T-helper 17 cell (primary cell): ENCODE measurements around the gene SYNE3. TPM values are rescaled to one million over a fixed set of nuclear protein-coding genes. Genes with fewer than 3 reads are reported as not detected.

Experiments used
- ATAC-seq: fragments of 150-1000 bp; cut with Tn5 transposase; 2 replicates; pipeline ENCODE4 v1.10.0; 2021; ENCODE audit warnings: mild to moderate bottlenecking, moderate library complexity
- DNase-seq, 3 donors: peaks; one replicate each; pipeline versions ENCODE4 v3.0.0 to v3.0.0-alpha.2; 2020 to 2021
- H3K9me3 ChIP-seq: one replicate; pipeline ENCODE4 v1.7.0; 2013; ENCODE audit warnings: low read length, mild to moderate bottlenecking; ENCODE audit not compliant: control insufficient read depth, poor library complexity, severe bottlenecking
- H3K27ac Mint-ChIP-seq: one replicate; pipeline ENCODE4 v1.8.0; 2022; ENCODE audit warnings: mild to moderate bottlenecking, moderate library complexity, mixed read lengths
- H3K27me3 Mint-ChIP-seq: one replicate; pipeline ENCODE4 v1.8.0; 2022; ENCODE audit warnings: mixed read lengths
- H3K36me3 Mint-ChIP-seq: one replicate; pipeline ENCODE4 v1.8.0; 2022; ENCODE audit warnings: low read depth, mixed read lengths
- H3K4me1 Mint-ChIP-seq: one replicate; pipeline ENCODE4 v1.8.0; 2022; ENCODE audit warnings: mild to moderate bottlenecking, mixed read lengths
- H3K4me3 Mint-ChIP-seq: one replicate; pipeline ENCODE4 v1.8.0; 2022; ENCODE audit warnings: mild to moderate bottlenecking, moderate library complexity, mixed read lengths
- total RNA-seq, 4 donors: library from RNA in 2 of 4; stranded (reverse) in 2 of 4; gene quantifications; one replicate each; pipeline ENCODE4 v1.2.3 and lab custom pipeline; 2022 to 2026

Gene SYNE3
- total RNA-seq, 2 donors from 2014 or later: 59.6 to 64.8 TPM

DNA sequence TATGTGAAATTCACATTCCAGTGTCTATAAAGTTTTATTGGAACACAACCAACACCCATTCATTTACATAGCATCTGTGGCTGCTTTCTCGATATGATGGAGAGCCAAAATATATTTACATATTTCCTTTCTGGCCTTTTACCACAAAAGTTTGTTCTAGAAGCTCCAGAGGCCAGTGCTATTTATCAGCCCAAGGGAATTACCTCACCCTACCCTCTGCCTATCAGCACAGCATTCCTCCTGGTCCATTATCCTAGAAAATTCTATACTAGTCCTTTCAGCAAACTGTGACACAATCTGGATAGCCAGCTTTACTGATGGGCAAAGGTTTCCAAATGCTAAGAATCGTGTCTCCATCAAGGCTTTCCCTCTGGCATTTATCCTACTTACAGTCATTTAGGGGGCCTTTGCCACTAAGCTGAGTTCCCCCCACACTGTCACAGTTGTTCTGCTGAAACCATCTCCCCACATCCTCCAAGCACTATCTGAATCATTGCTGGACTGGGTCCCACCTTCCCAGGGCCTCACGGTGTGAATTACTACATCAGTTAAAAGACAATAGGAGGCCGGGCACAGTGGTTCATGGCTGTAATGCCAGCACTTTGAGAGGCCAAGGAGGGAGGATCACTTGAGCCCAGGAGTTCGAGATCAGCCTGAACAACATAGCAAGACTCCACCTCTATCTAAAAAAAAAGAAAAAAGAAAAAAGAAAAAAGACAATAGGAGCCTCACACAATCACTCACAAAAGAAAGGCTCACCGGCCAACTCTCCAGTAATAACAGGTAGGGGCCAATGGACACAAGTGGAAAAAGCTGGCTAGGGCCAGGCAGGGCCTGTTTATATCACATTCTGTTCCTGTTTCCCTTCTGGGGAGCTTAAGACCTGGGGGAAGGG lies 12.1 kb downstream of the SYNE3 start:
- no peaks in the 10 kb centered on the region for H3K27me3 Mint-ChIP-seq
- DNase-seq: no peak
- no peak for ATAC-seq
- H3K4me1 Mint-ChIP-seq: peaks cover 62% of the 10 kb centered on the region
- H3K4me3 Mint-ChIP-seq: peak overlapping the region; percentile 19
- peaks cover 9% of the 10 kb centered on the region for H3K36me3 Mint-ChIP-seq
- H3K9me3 ChIP-seq: no peaks in the 10 kb centered on the region
- peak overlapping the region; percentile 87 for H3K27ac Mint-ChIP-seq

DNA sequence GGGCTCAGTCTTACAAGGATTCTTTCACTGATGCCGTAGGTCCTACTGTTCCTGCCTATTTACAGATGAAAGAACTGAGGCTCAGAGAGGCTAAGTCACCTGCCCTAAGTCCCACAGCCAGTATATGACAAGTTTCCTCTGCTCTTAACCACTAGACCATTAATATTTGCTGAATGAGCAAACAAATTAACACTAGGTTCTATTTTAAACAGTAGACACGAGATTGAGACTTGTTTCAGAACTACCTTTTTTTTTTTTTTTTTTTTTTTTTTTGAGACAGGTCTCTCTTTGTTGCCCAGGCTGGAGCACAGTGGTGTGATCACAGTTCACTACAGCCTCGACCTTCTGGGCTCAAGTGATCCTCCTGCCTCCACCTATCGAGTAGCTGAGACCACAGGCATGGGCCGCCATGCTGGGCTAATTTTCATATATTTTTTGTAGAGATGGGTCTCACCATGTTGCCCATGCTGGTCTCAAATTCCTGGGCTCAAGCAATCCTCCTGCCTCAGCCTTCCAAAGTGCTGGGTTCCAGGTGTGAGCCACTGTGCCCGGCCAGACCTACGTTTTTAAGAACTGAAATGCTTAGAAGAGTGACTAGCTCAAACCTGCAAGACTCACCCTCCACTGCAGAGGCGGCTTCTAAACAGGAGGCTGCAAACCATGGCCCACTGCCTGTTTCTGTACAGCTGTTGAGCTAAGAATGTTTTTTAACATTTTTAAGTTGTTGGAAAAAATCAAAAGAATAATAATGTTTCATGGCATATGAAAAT lies 12.9 kb downstream of the SYNE3 start:
- H3K9me3 ChIP-seq: no peaks in the 10 kb centered on the region
- Mint-ChIP-seq H3K4me1 (peaks cover 60% of the 10 kb centered on the region), H3K27ac (peak overlapping the region; percentile 87), H3K27me3 (no peaks in the 10 kb centered on the region), H3K36me3 (peaks cover 9% of the 10 kb centered on the region), H3K4me3 (no peak overlapping the region)
- no peak for ATAC-seq
- no peak for DNase-seq

DNA sequence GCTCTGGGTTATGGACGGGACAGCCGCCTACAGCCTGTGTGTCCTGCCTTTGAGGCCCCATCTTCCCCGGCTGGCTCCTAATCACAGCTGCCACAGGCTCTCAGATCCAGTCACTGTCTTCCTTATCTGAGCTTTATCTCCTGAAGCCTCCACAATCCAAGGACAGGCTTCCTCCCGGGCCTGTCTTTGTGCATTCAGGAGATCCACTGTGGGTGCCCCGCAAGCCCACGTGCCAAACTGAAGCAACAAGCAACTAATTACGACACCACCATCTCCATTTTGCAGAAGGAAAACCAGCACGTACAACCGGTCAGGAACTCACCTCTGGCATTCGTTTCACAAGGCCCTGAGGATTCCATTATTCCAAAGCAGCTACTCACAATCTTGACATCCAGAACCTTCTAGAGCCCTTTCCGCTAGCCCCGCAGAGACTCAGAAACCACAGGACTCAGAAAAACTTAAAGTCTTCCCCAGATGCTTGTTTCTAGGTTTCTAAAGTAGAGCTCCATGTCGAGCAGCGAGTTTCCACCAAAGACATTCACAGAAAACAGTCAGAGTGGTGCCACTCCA lies 14.0 kb downstream of the SYNE3 start:
- ATAC-seq (no peak), DNase-seq (no peak)
- no peak overlapping the region for H3K4me3 Mint-ChIP-seq
- H3K27ac Mint-ChIP-seq: peak overlapping the region; percentile 87
- H3K9me3 ChIP-seq: no peaks in the 10 kb centered on the region
- H3K27me3 Mint-ChIP-seq: no peaks in the 10 kb centered on the region
- peaks cover 52% of the 10 kb centered on the region for H3K4me1 Mint-ChIP-seq
- H3K36me3 Mint-ChIP-seq: peaks cover 9% of the 10 kb centered on the region

DNA sequence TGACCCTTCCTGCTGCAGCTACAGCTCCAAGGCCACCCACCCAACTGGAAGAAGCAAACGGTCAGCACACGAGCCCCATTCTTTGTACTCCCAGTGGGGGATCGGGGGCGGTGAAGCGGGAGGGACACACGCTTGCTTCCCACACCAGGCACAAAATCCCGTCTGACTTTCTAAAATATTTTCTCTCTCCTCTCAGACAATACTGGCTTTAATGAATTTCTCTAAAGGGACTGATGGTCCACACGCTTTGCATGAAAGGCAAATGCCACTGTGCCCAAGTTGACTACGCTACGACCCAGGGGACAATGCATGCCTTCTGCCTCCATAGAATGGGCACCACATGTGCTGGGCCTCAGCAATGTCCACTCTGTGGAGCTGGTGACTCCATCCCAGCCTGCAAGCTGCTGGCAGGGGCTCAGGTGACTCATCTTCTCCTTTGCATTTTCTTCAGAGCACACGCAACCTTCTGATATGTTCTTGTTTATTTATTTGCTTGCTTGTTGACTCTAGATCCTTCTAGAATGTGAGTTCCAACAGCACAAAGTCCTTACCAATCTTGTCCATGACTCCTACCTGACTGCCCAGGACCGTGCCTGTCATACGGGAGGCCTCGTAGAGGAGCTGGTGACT lies 15.6 kb downstream of the SYNE3 start:
- peak overlapping the region; percentile 53 for H3K4me3 Mint-ChIP-seq
- no peaks in the 10 kb centered on the region for H3K9me3 ChIP-seq
- peaks cover 9% of the 10 kb centered on the region for H3K36me3 Mint-ChIP-seq
- H3K4me1 Mint-ChIP-seq: peaks cover 56% of the 10 kb centered on the region
- no peak for DNase-seq
- H3K27me3 Mint-ChIP-seq: no peaks in the 10 kb centered on the region
- H3K27ac Mint-ChIP-seq: peak overlapping the region; percentile 74
- no peak for ATAC-seq

DNA sequence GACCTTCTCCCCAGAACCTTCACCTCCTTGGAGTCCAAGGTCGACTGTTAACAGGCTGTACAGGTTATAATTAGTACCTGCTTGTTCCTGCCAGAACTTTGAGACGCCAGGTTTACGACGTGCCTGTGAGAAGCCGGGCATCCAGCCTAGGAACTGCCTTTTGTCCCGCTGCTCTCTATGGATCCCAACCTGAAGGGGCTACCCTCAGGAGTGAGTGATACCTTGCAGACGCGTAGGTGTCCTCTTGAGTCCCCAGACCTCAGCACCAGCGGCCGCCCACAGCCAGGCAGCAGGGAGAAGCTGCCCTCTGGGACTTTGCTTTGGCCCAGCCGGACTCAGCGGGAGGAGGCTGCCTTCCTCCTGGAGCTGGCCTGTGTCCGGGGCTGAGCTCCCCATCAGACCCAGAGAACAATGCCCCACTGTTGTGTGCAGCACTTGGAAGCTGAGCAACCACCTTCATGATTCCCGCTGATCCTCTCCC lies 16.2 kb downstream of the SYNE3 start:
- H3K9me3 ChIP-seq: no peaks in the 10 kb centered on the region
- DNase-seq (no peak), ATAC-seq (no peak)
- Mint-ChIP-seq H3K4me3 (no peak overlapping the region), H3K27me3 (no peaks in the 10 kb centered on the region), H3K36me3 (peaks cover 9% of the 10 kb centered on the region), H3K27ac (peak overlapping the region; percentile 74), H3K4me1 (peaks cover 58% of the 10 kb centered on the region)

DNA sequence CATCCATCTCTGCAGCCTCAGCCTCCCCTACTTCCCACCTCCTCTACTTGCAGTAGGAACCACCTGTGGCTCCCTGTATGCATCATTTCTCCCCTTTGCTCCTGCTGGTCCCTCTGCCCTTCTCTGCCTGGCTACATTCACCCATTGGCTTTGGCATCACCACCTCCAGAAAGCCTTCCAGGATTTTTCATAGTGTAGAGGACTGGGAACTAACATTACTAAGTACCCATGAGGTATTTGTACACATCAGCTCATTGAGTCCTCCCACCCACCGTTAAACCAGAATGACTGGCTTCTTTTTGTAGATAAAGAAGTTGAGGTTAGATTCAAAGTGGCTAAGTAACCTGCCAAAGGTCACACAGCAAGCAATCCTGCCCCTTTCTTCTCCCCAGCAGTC lies 17.1 kb downstream of the SYNE3 start:
- H3K9me3 ChIP-seq: no peaks in the 10 kb centered on the region
- Mint-ChIP-seq H3K4me3 (no peak overlapping the region), H3K27ac (peak overlapping the region; percentile 74), H3K27me3 (no peaks in the 10 kb centered on the region), H3K36me3 (peaks cover 9% of the 10 kb centered on the region), H3K4me1 (peaks cover 55% of the 10 kb centered on the region)
- no peak for ATAC-seq
- no peak for DNase-seq

DNA sequence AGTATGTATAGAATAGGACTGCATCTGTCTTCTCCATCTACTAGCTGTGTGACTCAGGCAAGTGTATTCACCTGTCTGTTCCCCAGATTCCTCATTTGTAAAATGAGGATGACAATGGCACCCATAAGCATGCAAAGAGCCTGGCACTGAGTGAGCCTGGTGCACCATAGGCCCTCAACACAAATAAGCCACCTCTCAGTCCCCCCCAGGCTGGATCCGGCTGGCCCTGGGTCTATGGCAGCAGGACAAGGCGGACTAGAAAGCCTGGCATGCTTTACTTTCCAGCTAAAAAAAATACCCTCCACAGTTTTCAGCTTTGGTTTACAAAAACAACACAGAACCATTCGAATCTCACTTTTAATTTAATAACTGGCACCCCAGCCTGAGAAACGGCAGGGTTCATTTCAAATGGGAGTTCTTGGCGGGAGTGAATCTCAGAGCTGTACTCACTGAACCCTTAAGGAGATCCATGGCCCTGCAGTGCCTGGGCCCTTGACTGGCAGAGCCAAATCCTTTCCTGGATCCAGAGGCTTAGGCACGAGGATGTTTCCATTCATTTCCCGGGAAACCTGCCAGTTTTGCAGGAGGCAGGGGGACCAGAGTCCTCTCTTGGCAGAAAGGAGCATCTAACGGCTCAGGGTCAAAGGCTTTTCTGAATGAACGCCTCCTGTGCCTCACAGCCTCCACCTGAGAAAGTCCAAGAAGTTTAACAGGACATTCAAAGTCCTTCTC lies 17.7 kb downstream of the SYNE3 start:
- Mint-ChIP-seq H3K27ac (peak overlapping the region; percentile 74), H3K4me1 (peaks cover 55% of the 10 kb centered on the region), H3K36me3 (peaks cover 9% of the 10 kb centered on the region), H3K27me3 (no peaks in the 10 kb centered on the region), H3K4me3 (no peak overlapping the region)
- ATAC-seq (no peak), DNase-seq (no peak)
- H3K9me3 ChIP-seq: no peaks in the 10 kb centered on the region

DNA sequence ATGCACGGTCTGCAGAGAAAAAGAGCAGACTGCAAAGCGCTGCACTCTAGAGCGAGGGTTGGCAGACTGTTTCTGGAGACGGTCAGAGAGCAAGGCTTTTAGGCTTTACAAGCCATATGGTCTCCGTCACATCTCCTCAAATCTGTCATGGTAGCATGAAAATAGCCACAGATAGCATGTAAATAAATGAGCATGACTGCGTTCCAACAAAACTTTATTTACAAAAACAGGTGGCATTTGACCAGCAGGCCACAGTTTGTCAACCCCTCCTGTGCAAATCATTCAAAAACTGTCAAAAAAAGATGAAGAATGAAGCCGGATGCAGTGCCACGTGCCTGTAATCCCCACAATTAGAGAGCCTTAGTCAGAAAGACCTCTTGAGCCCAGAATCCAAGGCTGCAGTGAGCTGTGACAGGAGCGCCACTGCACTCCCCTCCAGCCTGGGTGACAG lies 18.9 kb downstream of the SYNE3 start:
- peak overlapping the region; percentile 96 for H3K27ac Mint-ChIP-seq
- DNase-seq (no peak), ATAC-seq (no peak)
- H3K4me3 Mint-ChIP-seq: no peak overlapping the region
- H3K36me3 Mint-ChIP-seq: peaks cover 9% of the 10 kb centered on the region
- no peaks in the 10 kb centered on the region for H3K27me3 Mint-ChIP-seq
- H3K9me3 ChIP-seq: no peaks in the 10 kb centered on the region
- H3K4me1 Mint-ChIP-seq: peaks cover 52% of the 10 kb centered on the region

DNA sequence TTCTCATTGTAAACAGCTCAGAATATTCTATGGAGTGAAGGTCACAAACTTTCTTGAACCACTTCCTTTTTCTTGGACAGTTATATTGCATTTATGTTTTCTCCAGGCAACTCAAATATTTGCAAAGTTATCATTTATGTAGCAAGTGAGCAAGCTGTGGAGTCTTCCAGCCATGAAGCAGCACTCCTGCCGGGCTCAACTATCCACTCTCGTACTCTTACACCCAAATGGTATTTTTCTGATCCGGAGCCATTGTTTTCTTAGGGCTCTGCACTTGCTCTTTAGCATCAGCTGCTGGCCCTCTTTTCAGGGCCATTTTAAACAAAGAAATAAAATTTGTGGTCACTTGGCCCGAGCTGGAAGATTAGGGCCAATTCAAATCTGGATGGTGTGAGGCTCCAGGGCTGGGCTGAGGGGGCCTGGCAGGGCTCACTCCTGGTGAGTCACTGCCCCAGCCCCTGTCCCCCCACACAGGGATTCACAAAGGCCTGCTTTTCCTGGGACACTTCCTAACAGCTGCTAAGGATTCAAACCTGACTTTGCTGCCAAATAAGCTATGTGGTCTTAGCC lies 19.7 kb downstream of the SYNE3 start:
- peak overlapping the region; percentile 79 for H3K4me3 Mint-ChIP-seq
- DNase-seq (no peak), ATAC-seq (no peak)
- no peaks in the 10 kb centered on the region for H3K27me3 Mint-ChIP-seq
- no peaks in the 10 kb centered on the region for H3K9me3 ChIP-seq
- peaks cover 51% of the 10 kb centered on the region for H3K4me1 Mint-ChIP-seq
- H3K27ac Mint-ChIP-seq: peak overlapping the region; percentile 96
- H3K36me3 Mint-ChIP-seq: peaks cover 9% of the 10 kb centered on the region

DNA sequence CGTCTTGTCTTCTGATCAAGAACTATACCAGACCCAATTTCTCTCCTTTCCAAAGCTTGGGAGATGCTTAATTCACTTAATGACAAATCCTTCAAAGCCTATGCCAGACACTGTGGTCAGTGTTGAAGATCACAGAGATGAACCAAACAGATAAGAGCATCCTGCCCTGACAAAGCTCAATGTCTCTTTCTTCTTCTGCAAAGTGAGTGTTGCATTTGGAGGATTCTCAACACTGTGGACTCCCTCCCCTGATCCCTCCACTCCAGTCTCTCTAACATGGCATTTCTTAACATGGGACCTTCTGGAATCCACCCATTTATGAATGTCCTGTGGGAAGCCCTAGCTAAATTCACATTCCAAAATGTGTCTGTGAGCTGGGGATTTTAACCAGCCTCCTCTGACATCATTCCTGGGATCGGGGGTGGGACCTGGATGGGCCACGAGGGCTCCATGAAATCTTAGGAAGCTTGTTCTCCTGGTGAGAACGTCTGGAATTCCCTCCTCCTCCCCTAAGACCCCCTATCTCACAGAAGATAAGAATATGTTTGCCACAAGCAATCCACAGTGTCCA lies 20.3 kb downstream of the SYNE3 start:
- no peaks in the 10 kb centered on the region for H3K27me3 Mint-ChIP-seq
- peaks cover 6% of the 10 kb centered on the region for H3K36me3 Mint-ChIP-seq
- H3K4me3 Mint-ChIP-seq: peak overlapping the region; percentile 79
- H3K27ac Mint-ChIP-seq: peak overlapping the region; percentile 96
- H3K4me1 Mint-ChIP-seq: peaks cover 46% of the 10 kb centered on the region
- ATAC-seq: peak; percentile 78
- H3K9me3 ChIP-seq: no peaks in the 10 kb centered on the region
- DNase-seq: no peak

DNA sequence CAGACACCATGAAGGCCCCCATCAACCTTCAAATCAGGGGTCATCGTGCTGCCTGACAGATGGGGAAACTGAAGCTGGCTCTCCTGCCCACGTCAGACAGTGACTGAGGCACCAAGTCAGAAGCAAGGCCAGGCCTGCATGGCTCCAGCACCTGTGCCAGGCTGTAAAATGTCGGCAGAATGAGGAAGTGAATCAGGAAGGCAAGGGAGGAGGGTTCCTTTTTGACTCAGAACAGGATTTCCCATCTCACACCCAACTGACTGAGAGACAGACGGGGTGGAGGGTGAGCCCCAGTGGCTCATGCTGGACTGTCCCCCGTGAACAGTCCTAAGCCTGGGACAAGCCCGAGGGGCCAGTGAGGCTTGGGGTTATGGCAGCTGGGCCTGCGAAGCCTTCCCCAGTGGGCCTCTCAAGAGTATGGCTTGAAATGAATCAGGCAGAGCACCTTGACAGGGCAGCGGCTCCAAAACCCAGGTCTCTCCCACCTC lies 20.9 kb downstream of the SYNE3 start:
- ATAC-seq (peak; percentile 80), DNase-seq (no peak)
- H3K27ac Mint-ChIP-seq: peak overlapping the region; percentile 96
- no peaks in the 10 kb centered on the region for H3K36me3 Mint-ChIP-seq
- peaks cover 43% of the 10 kb centered on the region for H3K4me1 Mint-ChIP-seq
- H3K4me3 Mint-ChIP-seq: peak overlapping the region; percentile 79
- H3K27me3 Mint-ChIP-seq: no peaks in the 10 kb centered on the region
- H3K9me3 ChIP-seq: no peaks in the 10 kb centered on the region

DNA sequence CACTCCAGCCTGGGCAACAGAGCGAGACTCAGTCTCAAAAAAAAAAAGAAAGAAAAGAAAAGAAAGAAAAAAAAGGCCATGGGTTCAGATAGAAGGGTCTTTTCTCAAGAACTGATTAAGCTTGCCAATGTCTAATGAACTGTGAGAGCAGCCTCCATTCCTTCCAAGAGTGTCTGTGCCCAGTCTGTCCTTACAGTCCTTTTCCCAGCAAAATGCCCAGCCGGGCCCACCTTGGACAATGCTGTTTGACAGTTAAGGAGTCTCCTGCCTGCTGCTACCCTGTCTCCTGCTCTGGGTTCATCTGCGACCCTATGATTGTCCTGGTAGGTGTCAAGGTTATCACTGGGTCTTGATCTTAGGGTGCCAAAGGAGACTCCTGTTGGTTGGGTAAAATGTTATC lies 21.4 kb downstream of the SYNE3 start:
- Mint-ChIP-seq H3K27ac (peak overlapping the region; percentile 96), H3K36me3 (no peaks in the 10 kb centered on the region), H3K4me1 (peaks cover 42% of the 10 kb centered on the region), H3K27me3 (no peaks in the 10 kb centered on the region), H3K4me3 (peak overlapping the region; percentile 79)
- ATAC-seq: no peak
- no peaks in the 10 kb centered on the region for H3K9me3 ChIP-seq
- DNase-seq: no peak
